Measurements from ENCODE around the gene STIM1. TPM values are rescaled to one million over a fixed set of nuclear protein-coding genes. Genes with fewer than 3 reads are reported as not detected.

Gene STIM1
- total RNA-seq, 4 donors from 2014 or later: 50.1 to 112 (median 63.3) TPM

DNA sequence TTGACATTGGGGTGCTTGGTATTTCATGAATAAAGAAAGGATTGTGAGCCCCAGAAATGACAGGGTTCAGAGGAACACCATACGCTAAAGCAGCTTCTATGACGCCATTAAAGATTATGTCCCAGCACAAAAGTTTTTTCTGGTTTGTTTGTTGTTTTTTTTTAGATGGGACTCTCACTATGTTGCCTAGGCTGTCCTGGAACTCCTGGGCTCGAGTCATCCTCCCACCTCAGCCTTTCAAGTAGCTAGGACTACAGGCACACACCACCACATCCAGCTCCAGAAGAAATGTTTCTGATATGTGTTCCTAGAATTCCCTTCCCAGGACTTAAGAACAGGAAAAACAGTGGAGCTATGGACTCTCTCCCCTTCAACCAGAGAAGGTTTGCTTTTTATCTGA, 12.1 kb upstream of the STIM1 start:
- Histone ChIP-seq H3K27me3 (no peaks in the 10 kb centered on the region), H3K9me3 (no peaks in the 10 kb centered on the region), H3K27ac (no peak overlapping the region), H3K36me3 (no peaks in the 10 kb centered on the region), H3K4me3 (no peak overlapping the region), H3K4me1 (peaks cover 8 to 43% (median 14%) of the 10 kb centered on the region in 3 donors)
- intact Hi-C loops (cut with DNase I): no loop called here
- WGBS, 2 donors: 90 to 92% methylated on average over 3 of the region's 3 CpGs
- TF ChIP-seq, protein P1, sequence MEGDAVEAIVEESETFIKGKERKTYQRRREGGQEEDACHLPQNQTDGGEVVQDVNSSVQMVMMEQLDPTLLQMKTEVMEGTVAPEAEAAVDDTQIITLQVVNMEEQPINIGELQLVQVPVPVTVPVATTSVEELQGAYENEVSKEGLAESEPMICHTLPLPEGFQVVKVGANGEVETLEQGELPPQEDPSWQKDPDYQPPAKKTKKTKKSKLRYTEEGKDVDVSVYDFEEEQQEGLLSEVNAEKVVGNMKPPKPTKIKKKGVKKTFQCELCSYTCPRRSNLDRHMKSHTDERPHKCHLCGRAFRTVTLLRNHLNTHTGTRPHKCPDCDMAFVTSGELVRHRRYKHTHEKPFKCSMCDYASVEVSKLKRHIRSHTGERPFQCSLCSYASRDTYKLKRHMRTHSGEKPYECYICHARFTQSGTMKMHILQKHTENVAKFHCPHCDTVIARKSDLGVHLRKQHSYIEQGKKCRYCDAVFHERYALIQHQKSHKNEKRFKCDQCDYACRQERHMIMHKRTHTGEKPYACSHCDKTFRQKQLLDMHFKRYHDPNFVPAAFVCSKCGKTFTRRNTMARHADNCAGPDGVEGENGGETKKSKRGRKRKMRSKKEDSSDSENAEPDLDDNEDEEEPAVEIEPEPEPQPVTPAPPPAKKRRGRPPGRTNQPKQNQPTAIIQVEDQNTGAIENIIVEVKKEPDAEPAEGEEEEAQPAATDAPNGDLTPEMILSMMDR (IDR thresholded peaks at IDR 0.05): no peak
- no peak for TF ChIP-seq POLR2A (IDR thresholded peaks at IDR 0.05)
- no peak for DNase-seq

- no peak for TF ChIP-seq POLR2A (IDR thresholded peaks at IDR 0.05)
- TF ChIP-seq, protein P1 (IDR thresholded peaks at IDR 0.05): no peak
- intact Hi-C loops (cut with DNase I): no loop called here
- Histone ChIP-seq H3K36me3 (no peaks in the 10 kb centered on the region), H3K4me1 (peaks cover 0 to 38% (median 0%) of the 10 kb centered on the region in 3 donors), H3K27me3 (no peaks in the 10 kb centered on the region), H3K4me3 (no peak overlapping the region), H3K9me3 (no peaks in the 10 kb centered on the region), H3K27ac (no peak overlapping the region)
- WGBS, 2 donors: 69 to 100% methylated on average over 1 of the region's 1 CpG
- no peak for DNase-seq
Observed at GRCh38 chr11:3845246-3845645, 10.2 kb upstream of the STIM1 start.

GRCh38 chr11:3845670-3846069, 9.8 kb upstream of the STIM1 start:
- H3K4me1 ChIP-seq: peaks cover 0 to 38% (median 0%) of the 10 kb centered on the region in 3 donors
- no peaks in the 10 kb centered on the region for H3K27me3 ChIP-seq
- no peak overlapping the region for H3K4me3 ChIP-seq
- TF ChIP-seq, protein P1 (IDR thresholded peaks at IDR 0.05): no peak
- no peak for TF ChIP-seq POLR2A (IDR thresholded peaks at IDR 0.05)
- no peak overlapping the region for H3K27ac ChIP-seq
- no peaks in the 10 kb centered on the region for H3K36me3 ChIP-seq
- intact Hi-C loops (cut with DNase I): no loop called here
- H3K9me3 ChIP-seq: no peaks in the 10 kb centered on the region
- DNase-seq: no peak
- WGBS, 2 donors: 82 to 83% methylated on average over 3 of the region's 3 CpGs

- intact Hi-C loops (cut with DNase I): no loop called here
- Histone ChIP-seq H3K27me3 (no peaks in the 10 kb centered on the region), H3K4me3 (no peak overlapping the region), H3K9me3 (no peaks in the 10 kb centered on the region), H3K4me1 (peaks cover 8 to 51% (median 15%) of the 10 kb centered on the region in 3 donors), H3K36me3 (no peaks in the 10 kb centered on the region), H3K27ac (no peak overlapping the region)
- no peak for DNase-seq
- 63 to 68% methylated on average over 10 of the region's 10 CpGs for whole genome bisulfite sequencing, 2 donors
- TF ChIP-seq, protein P1 (IDR thresholded peaks at IDR 0.05): peak in 5 of 6 experiments; percentile 64 to 75 (median 70)
- TF ChIP-seq POLR2A (IDR thresholded peaks at IDR 0.05): no peak
Observed at GRCh38 chr11:3849297-3849874, 6.1 kb upstream of the STIM1 start.

GRCh38 chr11:3853545-3853842, 2.0 kb upstream of the STIM1 start:
- peak overlapping the region; percentile 95 to 100 (median 99) for H3K27ac ChIP-seq
- H3K4me3 ChIP-seq: no peak overlapping the region
- DNase-seq: no peak
- no peaks in the 10 kb centered on the region for H3K27me3 ChIP-seq
- H3K9me3 ChIP-seq: no peaks in the 10 kb centered on the region
- H3K36me3 ChIP-seq: no peaks in the 10 kb centered on the region
- peaks cover 16 to 67% (median 33%) of the 10 kb centered on the region in 3 donors for H3K4me1 ChIP-seq
- TF ChIP-seq, protein P1 (IDR thresholded peaks at IDR 0.05): no peak
- TF ChIP-seq POLR2A (IDR thresholded peaks at IDR 0.05): no peak
- 100% methylated on average over 1 of the region's 1 CpG for WGBS, 2 donors
- intact Hi-C loops (cut with DNase I): loop anchor here (5.0 kb wide), 1 partner anchor 219 kb away; no protein-coding TSS in a partner anchor
